AG10803 (cell line): ENCODE data around the gene BMERB1.
A peak's percentile ranks its signal among the peaks of the same experiment; 100 is the strongest.
"Not testable (repeated sequence)": the region's sequence is repeated elsewhere in the genome, so short reads cannot be mapped to it uniquely, and the experiment has no call there.

Experiments used
- DNase-seq: peaks from one replicate; pipeline ENCODE4 v3.0.0; 2010; ENCODE audit warnings: low read depth
- H3K4me3 ChIP-seq: 2 replicates; pipeline ENCODE4 v1.5.1; 2011; ENCODE audit warnings: mild to moderate bottlenecking, low read length, control low read depth
- TF ChIP-seq, protein P1 (sequence below): conservative IDR thresholded peaks from 2 replicates; pipeline ENCODE4 v1.5.1; 2011; ENCODE audit warnings: mild to moderate bottlenecking, low read length, control low read depth, inconsistent platforms

BMERB1 gene

GRCh38 chr16:15434425-15435215 lies at the start of gene BMERB1:
TSS of gene BMERB1 (plus strand) at chr16:15434588. CDS start at chr16:15434654, 66 bp downstream.
- DNase-seq, result peak; percentile 77
- TF ChIP-seq, protein P1, sequence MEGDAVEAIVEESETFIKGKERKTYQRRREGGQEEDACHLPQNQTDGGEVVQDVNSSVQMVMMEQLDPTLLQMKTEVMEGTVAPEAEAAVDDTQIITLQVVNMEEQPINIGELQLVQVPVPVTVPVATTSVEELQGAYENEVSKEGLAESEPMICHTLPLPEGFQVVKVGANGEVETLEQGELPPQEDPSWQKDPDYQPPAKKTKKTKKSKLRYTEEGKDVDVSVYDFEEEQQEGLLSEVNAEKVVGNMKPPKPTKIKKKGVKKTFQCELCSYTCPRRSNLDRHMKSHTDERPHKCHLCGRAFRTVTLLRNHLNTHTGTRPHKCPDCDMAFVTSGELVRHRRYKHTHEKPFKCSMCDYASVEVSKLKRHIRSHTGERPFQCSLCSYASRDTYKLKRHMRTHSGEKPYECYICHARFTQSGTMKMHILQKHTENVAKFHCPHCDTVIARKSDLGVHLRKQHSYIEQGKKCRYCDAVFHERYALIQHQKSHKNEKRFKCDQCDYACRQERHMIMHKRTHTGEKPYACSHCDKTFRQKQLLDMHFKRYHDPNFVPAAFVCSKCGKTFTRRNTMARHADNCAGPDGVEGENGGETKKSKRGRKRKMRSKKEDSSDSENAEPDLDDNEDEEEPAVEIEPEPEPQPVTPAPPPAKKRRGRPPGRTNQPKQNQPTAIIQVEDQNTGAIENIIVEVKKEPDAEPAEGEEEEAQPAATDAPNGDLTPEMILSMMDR, result no peak

DNA sequence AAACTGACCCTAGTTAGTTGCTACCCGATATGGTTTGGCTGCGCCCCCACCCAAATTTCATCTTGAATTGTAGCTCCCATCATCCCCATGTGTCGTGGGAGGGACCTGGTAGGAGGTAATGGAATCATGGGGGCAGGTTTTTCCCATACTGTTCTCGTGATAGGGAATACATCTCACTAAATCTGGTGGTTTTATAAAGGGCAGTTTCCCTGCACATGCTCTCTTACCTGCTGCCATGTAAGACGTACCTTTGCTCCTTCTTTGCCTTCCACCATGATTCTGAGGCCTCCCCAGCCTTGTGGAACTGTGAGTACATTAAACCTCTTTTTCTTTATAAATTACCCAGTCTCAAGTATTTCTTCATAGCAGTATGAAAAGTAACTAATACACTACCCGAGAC lies 46.3 kb upstream of the BMERB1 start:
- not testable (repeated sequence) for DNase-seq, H3K4me3 ChIP-seq

More at GRCh38 chr16:15434425-15435215, at the start of gene BMERB1:
- peak within 1 kb of the TSS; percentile 94 for H3K4me3 ChIP-seq

- not testable (repeated sequence) for H3K4me3 ChIP-seq, DNase-seq
These were observed 44.5 kb upstream of the BMERB1 start for GRCh38 chr16:15389916-15390315.

DNA sequence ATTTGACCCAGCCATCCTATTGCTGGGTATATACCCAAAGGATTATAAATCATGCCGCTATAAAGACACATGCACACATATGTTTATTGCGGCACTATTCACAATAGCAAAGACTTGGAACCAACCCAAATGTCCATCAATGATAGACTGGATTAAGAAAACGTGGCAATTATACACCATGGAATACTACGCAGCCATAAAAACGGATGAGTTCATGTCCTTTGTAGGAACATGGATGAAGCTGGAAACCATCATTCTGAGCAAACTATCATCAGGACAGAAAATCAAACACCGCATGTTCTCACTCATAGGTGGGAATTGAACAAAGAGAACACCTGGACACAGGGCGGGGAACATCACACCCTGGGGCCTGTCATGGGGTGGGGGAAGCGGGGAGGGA lies 41.4 kb upstream of the BMERB1 start:
- not testable (repeated sequence) for H3K4me3 ChIP-seq, DNase-seq

GRCh38 chr16:15395631-15396508 lies 38.5 kb upstream of the BMERB1 start, which contains the start of gene MPV17L:
TSS of gene MPV17L (plus strand) at chr16:15395754. CDS start at chr16:15395898, 144 bp downstream.
- peak within 1 kb of the TSS; percentile 27 for H3K4me3 ChIP-seq
- DNase-seq, result not testable (repeated sequence)

- DNase-seq, H3K4me3 ChIP-seq: not testable (repeated sequence)
These were observed 37.9 kb upstream of the BMERB1 start for GRCh38 chr16:15396509-15396829.

DNA sequence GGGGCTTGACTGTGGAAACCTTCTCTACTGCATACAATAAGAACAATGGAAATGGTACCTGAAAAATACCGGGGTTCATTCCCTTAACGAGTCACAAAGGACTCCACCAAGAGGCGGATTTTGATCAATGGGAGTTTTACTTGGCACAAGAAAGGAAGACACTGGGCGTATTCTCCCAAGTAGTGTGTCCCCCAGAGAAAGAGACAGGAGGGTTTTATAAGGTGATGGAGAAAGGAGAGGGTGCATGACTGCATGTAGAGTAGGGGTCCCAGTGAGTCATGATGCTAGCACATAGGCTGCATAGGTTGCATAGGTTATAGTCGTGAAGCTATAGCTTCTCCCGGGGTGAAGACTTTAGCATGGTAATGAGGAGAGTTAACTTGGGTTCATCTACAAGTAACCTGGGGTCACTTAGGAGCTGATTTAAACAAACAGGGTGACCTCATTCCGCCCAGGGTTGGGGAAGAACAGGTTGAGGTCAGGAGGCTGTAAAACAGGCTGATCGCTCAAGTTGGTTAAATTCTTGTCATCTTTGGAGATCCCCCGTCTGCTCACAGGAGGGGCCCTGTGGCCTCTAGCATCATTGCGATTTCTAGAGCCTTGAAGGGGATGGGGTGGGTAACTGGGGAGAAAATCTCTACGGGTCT lies 37.3 kb upstream of the BMERB1 start:
- no peak for DNase-seq
- TF ChIP-seq, protein P1, result no peak
- H3K4me3 ChIP-seq, result no peak overlapping the region

DNA sequence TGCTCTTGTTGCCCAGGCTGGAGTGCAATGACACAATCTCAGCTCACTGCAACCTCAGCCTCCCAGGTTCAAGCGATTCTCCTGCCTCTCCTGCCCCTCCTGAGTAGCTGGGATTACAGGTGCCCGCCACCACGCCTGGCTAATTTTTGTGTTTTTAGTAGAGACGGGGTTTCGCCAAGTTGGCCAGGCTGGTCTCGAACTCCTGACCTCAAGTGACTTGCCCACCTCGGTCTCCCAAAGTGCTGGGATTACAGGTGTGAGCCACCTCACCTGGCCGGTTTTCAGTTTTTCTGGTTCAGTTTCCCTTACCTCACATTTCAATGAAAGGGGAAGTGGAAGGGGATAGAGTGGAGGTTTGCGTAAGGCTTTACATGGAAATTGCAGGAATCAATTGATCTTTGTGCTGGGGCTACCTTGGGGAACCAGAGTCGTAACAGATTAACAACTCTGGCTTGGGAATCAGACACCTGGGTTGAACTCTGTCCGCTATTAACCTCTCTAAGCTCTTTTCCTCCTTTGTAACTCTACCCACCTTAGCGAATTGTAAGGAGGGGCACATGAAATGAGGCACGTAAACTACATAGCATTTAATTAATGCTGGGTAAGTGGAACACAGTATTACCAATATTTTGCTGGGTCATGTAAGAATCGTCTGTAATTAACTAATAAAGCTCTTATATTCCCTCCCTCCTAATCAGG lies 35.6 kb upstream of the BMERB1 start:
- TF ChIP-seq, protein P1, result no peak
- H3K4me3 ChIP-seq, result no peak overlapping the region
- DNase-seq, result no peak

DNA sequence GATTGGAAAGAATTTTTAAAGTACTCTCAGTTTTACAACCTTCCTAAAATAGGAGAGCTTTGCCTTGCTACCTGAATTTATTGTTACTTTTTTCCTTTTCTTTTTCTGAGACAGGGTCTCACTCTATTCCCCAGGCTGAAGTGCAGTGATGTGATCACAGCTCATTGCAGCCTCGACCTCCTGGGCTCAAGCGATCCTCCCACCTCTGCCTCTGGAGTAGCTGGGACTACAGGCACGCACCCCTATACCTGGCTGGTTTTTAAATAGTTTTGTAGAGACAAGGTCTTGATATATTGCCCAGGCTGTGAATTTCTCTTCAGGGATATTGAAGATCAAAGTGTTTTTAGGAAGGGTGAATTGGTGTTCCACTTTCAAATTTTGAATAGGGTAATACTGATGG lies 35.1 kb upstream of the BMERB1 start:
- TF ChIP-seq, protein P1, result no peak
- no peak for DNase-seq
- no peak overlapping the region for H3K4me3 ChIP-seq

GRCh38 chr16:15400314-15400713 lies 34.1 kb upstream of the BMERB1 start:
- H3K4me3 ChIP-seq, DNase-seq: not testable (repeated sequence)
